Common myeloid progenitor, CD34-positive (primary cell): ENCODE measurements around the gene BICD2.
"Not testable (repeated sequence)": the region's sequence is repeated elsewhere in the genome, so short reads cannot be mapped to it uniquely, and the experiment has no call there.

Experiments
- CTCF ChIA-PET: fragments of 350-600 bp; sonication (Branson Sonifier 250); formaldehyde crosslinking; loops from one replicate; lab custom pipeline; 2021; ENCODE audit warnings: antibody characterized with exemption; lab: Charles Lee
- POLR2A ChIA-PET: fragments of 350-600 bp; sonication (Branson Sonifier 250); formaldehyde crosslinking; loops from one replicate; lab custom pipeline; 2021; ENCODE audit warnings: antibody characterized with exemption; lab: Charles Lee
- DNase-seq, 3 donors: peaks; one replicate each; pipeline versions ENCODE4 v3.0.0 to v3.0.0-alpha.2; 2013
- H3K27ac ChIP-seq, 2 experiments: 1 replicate in 1 of 2; 2 replicates in 1 of 2; pipeline ENCODE4 v1.7.0; 2013; ENCODE audit warnings: inconsistent platforms in 2 of 2, low read length in 2 of 2, mild to moderate bottlenecking in 2 of 2, low read depth in 1 of 2, moderate library complexity in 1 of 2; ENCODE audit not compliant: severe bottlenecking in 2 of 2, insufficient read depth in 1 of 2, poor library complexity in 1 of 2
- H3K27me3 ChIP-seq, 5 experiments: replicated peaks in 2 of 5; 1 replicate in 3 of 5; 2 replicates in 2 of 5; pipeline versions ENCODE4 v1.6.1 to v1.7.0; 2013; ENCODE audit warnings: low read length in 4 of 5, mild to moderate bottlenecking in 2 of 5, moderate library complexity in 2 of 5, inconsistent platforms in 1 of 5; ENCODE audit not compliant: insufficient read depth in 5 of 5, control insufficient read depth in 4 of 5
- H3K36me3 ChIP-seq, 4 experiments: 1 replicate in 2 of 4; 2 replicates in 2 of 4; pipeline versions ENCODE4 v1.6.1 to v1.7.0; 2013; ENCODE audit warnings: low read length in 3 of 4, control low read depth in 1 of 4, mild to moderate bottlenecking in 1 of 4; ENCODE audit not compliant: control insufficient read depth in 4 of 4, insufficient read depth in 4 of 4
- H3K4me1 ChIP-seq, 4 experiments: 1 replicate in 3 of 4; 2 replicates in 1 of 4; pipeline versions ENCODE4 v1.6.1 to v1.7.1; 2013; ENCODE audit warnings: low read length in 3 of 4, mild to moderate bottlenecking in 3 of 4, control low read depth in 1 of 4, inconsistent platforms in 1 of 4, moderate library complexity in 1 of 4; ENCODE audit not compliant: control insufficient read depth in 4 of 4, insufficient read depth in 4 of 4; ENCODE audit errors: control extremely low read depth in 1 of 4
- H3K4me3 ChIP-seq, 7 experiments: 1 replicate in 4 of 7; 2 replicates in 3 of 7; pipeline versions ENCODE4 v1.5.1 to v1.7.0; 2013; ENCODE audit warnings: mild to moderate bottlenecking in 7 of 7, low read length in 6 of 7, moderate library complexity in 6 of 7, inconsistent platforms in 2 of 7, low read depth in 2 of 7, control low read depth in 1 of 7; ENCODE audit not compliant: insufficient read depth in 4 of 7, control insufficient read depth in 1 of 7; ENCODE audit errors: extremely low read depth in 1 of 7
- H3K9me3 ChIP-seq, 5 experiments: 1 replicate in 4 of 5; 2 replicates in 1 of 5; pipeline versions ENCODE4 v1.6.1 to v1.7.1; 2013; ENCODE audit warnings: low read length in 4 of 5, mild to moderate bottlenecking in 2 of 5, inconsistent platforms in 1 of 5, low read depth in 1 of 5, moderate library complexity in 1 of 5; ENCODE audit not compliant: control insufficient read depth in 4 of 5, insufficient read depth in 2 of 5; ENCODE audit errors: control extremely low read depth in 1 of 5
- WGBS: methylation state at CpG from one replicate; pipeline ENCODE4 v1.1.5; 2013; ENCODE audit not compliant: insufficient coverage; 5-methylcytosine and 5-hydroxymethylcytosine counted together

The BICD2 gene

DNA sequence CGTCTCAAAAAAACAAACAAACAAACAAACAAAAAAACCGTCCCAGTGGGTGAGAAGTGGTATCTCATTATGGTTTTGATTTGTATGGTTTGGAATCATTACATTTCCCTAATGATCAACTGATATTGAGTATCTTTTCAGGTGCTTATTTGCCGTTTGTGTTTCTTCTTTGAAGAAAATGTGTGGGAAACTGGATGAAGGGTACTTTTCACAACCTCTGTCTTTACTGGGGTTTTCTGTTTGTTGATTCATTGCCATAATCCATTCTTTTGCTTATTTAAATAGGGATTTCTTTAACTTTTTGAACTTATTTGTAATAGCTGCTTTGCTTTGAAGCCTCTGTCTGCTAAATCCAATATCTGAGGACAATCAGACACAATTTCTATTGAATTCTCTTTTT lies 9.2 kb upstream of the BICD2 start:
- DNase-seq, result no peak
- Histone ChIP-seq H3K4me1 (peaks cover 6 to 25% (median 19%) of the 10 kb centered on the region in 4 experiments), H3K27ac (no peak overlapping the region), H3K27me3 (no peaks in the 10 kb centered on the region), H3K36me3 (no peaks in the 10 kb centered on the region), H3K9me3 (peaks cover 0 to 2% (median 1%) of the 10 kb centered on the region in 5 experiments), H3K4me3 (no peak overlapping the region)
- CTCF ChIA-PET, result interaction anchor here (1.0 to 1.5 kb wide), 2 partner anchors 16 to 56 kb away, joined by 3 to 7 read pairs; no protein-coding TSS in a partner anchor
- WGBS, result no CpG with 5 or more reads among the region's 3 CpGs
- POLR2A ChIA-PET, result interaction anchor here (0.8 kb wide), 1 partner anchor 29 kb away, joined by 4 read pairs; no protein-coding TSS in a partner anchor

DNA sequence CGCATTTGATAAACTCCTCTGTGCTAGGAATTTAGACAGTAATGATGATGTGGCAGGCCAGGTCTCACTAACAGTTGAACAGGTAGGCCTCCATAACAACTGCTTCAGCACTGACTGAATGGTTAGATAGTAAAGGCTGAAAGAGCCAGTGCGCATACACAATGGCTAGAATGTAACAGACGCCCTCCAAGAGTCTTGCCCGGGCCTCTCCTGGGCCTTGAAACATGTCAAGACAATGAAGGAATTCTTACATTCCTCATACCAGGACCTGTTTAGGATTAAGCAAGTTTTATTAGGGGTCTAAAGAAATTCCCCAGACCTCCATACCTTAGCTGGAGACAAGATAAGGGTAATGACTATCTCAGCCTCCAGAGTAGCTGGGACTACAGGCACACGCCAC lies 6.7 kb upstream of the BICD2 start:
- H3K9me3 ChIP-seq, result no peaks in the 10 kb centered on the region
- peaks cover 6 to 26% (median 19%) of the 10 kb centered on the region in 4 experiments for H3K4me1 ChIP-seq
- peak overlapping the region in 1 of 2 experiments; percentile 78 for H3K27ac ChIP-seq
- ChIA-PET POLR2A (no interaction called here), CTCF (interaction anchor here (1.0 to 3.4 kb wide), 5 partner anchors 11 to 59 kb away, joined by 3 to 42 read pairs (median 4); no protein-coding TSS in a partner anchor)
- DNase-seq, result no peak
- no peaks in the 10 kb centered on the region for H3K27me3 ChIP-seq
- 100% methylated on average over 3 of the region's 5 CpGs for WGBS
- no peak overlapping the region for H3K4me3 ChIP-seq
- no peaks in the 10 kb centered on the region for H3K36me3 ChIP-seq

DNA sequence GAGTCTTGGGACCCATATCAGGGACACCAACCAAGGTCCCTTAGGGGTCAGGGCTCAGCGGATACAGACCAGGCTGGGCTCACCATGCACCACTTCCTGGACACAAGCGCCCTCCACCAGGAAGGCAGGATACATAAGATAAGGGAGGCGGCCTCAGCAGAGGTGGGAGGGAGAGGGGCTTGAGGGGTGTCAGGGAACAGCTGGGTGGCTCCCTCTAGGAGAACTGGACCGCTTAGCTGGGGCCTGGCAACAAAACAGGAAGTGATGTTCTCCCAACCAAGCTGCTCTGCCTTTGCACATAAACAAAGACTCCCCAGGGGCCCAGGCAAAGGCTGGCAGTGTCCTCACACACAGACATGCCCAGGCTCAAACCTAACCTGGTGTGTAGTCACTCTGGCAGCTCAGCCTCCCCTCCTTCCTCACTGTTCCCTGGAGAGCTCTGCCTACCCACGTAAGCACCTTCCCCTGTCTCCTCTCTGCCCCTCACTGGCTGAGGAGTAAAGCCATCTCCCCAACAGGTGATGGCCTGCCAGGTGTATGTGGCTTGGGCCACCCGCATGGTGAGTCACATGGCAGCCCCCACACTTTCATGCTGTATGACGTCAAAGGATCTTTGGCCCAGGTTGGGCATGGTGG lies 5.8 kb upstream of the BICD2 start:
- peak; percentile 71 to 94 (median 88) for DNase-seq
- Histone ChIP-seq H3K4me1 (peaks cover 6 to 31% (median 25%) of the 10 kb centered on the region in 4 experiments), H3K27me3 (no peaks in the 10 kb centered on the region), H3K27ac (peak overlapping the region; percentile 35 to 78), H3K9me3 (no peaks in the 10 kb centered on the region), H3K36me3 (no peaks in the 10 kb centered on the region), H3K4me3 (peak overlapping the region in 1 of 7 experiments; percentile 1)
- CTCF ChIA-PET, result interaction anchor here (1.0 to 3.4 kb wide), 8 partner anchors 12 to 79 kb away, joined by 3 to 42 read pairs (median 4); no protein-coding TSS in a partner anchor
- POLR2A ChIA-PET, result no interaction called here
- 44% methylated on average over 5 of the region's 7 CpGs for WGBS

DNA sequence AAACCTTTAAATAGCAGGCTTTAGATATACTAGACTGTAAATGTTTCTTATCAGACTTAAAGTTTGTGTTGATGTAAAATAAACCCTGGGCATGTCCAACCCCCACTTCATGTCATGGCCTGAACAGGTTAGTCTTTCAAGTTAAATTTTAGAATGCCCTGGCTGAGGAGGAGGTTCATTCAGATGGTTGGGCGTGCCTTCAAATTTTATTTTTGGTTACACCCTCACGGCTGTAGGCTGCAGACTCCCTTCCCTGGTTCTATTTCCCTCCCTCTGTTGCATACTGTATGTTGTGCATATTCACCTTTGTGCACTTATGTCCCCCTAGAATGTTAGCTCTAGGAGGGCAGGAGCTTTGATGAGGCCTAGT lies 5.3 kb upstream of the BICD2 start:
- Histone ChIP-seq H3K27ac (peak overlapping the region in 1 of 2 experiments; percentile 78), H3K9me3 (no peaks in the 10 kb centered on the region), H3K4me3 (no peak overlapping the region), H3K4me1 (peaks cover 6 to 27% (median 26%) of the 10 kb centered on the region in 4 experiments), H3K27me3 (no peaks in the 10 kb centered on the region), H3K36me3 (no peaks in the 10 kb centered on the region)
- ChIA-PET CTCF (interaction anchor here (1.0 to 3.4 kb wide), 7 partner anchors 12 to 78 kb away, joined by 3 to 42 read pairs (median 4); no protein-coding TSS in a partner anchor), POLR2A (no interaction called here)
- WGBS, result 42% methylated on average over 2 of the region's 2 CpGs
- DNase-seq, result no peak

DNA sequence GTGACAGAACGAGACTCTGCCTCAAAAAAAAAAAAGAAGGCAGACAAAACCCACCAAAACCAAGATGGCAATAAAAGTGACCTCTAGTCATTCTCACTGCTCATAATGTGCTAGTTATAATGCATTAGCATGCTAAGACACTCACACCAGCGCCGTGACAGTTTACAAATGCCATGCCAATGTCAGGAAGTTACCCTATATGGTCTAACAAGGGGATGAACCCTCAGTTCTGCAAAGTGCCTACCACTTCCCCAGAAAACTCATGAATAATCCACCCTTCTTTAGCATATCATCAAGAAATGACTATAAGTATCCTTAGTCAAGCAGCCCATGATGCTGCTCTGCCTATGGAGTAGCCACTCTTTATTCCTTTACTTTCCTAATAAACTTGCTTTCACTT lies 4.7 kb upstream of the BICD2 start:
- POLR2A ChIA-PET, result no interaction called here
- 100% methylated on average over 3 of the region's 3 CpGs for WGBS
- DNase-seq, result peak in 1 of 3 donors; percentile 31
- no peak overlapping the region for H3K4me3 ChIP-seq
- H3K36me3 ChIP-seq, result no peaks in the 10 kb centered on the region
- no peaks in the 10 kb centered on the region for H3K9me3 ChIP-seq
- H3K4me1 ChIP-seq, result peaks cover 6 to 27% (median 26%) of the 10 kb centered on the region in 4 experiments
- no peak overlapping the region for H3K27ac ChIP-seq
- no peaks in the 10 kb centered on the region for H3K27me3 ChIP-seq
- CTCF ChIA-PET, result interaction anchor here (2.7 to 3.1 kb wide), 2 partner anchors 21 to 52 kb away, joined by 18 to 21 read pairs; no protein-coding TSS in a partner anchor

DNA sequence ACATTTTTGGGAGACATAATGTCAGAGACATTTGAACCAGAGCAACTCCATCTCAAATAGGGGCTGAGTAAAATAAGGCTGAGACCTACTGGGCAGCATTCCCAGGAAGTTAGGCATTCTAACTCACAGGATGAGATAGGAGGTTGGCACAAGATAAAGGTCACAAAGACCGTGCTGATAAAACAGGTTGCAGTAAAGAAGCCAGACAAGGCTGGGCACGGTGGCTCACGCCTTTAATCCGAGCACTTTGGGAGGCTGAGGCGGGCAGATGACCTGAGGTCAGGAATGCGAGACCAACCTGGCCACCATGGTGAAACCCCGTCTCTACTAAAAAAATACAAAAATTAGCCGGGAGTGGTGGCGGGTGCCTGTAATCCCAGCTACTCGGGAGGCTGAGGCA lies 4.2 kb upstream of the BICD2 start:
- WGBS, result 95% methylated on average over 9 of the region's 10 CpGs
- H3K4me3 ChIP-seq, POLR2A ChIA-PET, H3K27me3 ChIP-seq, H3K27ac ChIP-seq, H3K9me3 ChIP-seq, DNase-seq, H3K36me3 ChIP-seq: not testable (repeated sequence)
- CTCF ChIA-PET, result interaction anchor here (1.1 to 3.1 kb wide), 5 partner anchors 19 to 51 kb away, joined by 3 to 21 read pairs (median 6); no protein-coding TSS in a partner anchor
- peaks cover 6 to 27% (median 27%) of the 10 kb centered on the region in 4 experiments for H3K4me1 ChIP-seq
